LNCaP clone FGC (cell line): ENCODE data around the gene LRRC18.

Experiments used
- DNase-seq: peaks from one replicate; pipeline ENCODE4 v3.0.0-alpha.2; 2011; ENCODE audit warnings: low read depth
- H3K4me3 ChIP-seq: 2 replicates; pipeline ENCODE4 v1.5.1; 2011; ENCODE audit warnings: mild to moderate bottlenecking, low read depth, low read length, control low read depth
- CTCF ChIP-seq: IDR thresholded peaks from 2 replicates; pipeline ENCODE4 v1.5.1; 2012; ENCODE audit warnings: mild to moderate bottlenecking; ENCODE audit not compliant: control insufficient read depth, insufficient read depth; ENCODE audit errors: extremely low read depth

LRRC18 gene

GRCh38 chr10:48884179-48885045, 55.2 kb downstream of the LRRC18 start:
- DNase-seq: no peak
- no peak overlapping the region for H3K4me3 ChIP-seq
- no peak for TF ChIP-seq CTCF

DNA sequence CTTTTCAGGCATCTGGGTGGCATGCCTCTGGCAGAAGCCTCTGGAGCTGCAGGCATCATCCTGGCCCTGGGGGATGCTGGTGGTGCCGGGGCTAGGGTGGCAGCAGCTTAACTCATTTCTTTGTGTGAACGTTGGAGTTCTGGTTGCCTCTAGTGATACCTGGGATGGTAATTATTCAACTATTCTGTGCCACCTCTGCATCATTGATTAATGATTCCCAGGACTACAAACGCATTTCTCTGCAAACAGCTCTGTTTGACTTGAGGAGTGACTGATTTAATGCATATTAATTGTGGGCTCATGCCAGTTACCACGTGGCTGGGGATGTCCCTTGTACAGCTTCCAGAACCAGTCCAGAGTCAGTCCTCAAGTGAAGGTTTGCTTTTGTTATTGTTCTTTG, 55.9 kb downstream of the LRRC18 start:
- H3K4me3 ChIP-seq: no peak overlapping the region
- no peak for DNase-seq
- TF ChIP-seq CTCF: no peak

DNA sequence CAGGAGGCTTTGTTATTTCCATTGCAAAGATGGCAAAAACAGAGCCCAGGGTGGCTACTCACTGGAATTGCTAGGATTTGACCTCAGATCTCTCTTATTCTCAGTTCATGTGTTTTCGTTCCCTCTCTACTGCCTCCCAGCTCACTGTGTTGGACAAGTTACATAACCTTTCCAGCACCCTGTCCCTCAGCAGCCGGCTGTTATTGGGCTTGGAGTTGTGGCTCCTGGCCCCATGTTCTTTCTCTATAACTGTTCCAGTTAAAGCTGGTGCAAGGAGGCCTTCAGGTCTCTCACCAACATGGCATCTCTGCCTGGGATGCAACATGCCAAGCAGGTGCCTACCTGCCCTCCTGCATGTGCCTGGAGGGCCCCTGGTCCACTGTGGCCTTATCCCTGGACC, 56.8 kb downstream of the LRRC18 start:
- TF ChIP-seq CTCF: no peak
- no peak for DNase-seq

GRCh38 chr10:48881937-48882336, 57.7 kb downstream of the LRRC18 start:
- no peak for TF ChIP-seq CTCF
- no peak for DNase-seq
- no peak overlapping the region for H3K4me3 ChIP-seq

More for the DNA sequence above, 56.8 kb downstream of the LRRC18 start:
- H3K4me3 ChIP-seq: no peak overlapping the region

GRCh38 chr10:48880016-48880705, 59.5 kb downstream of the LRRC18 start:
- DNase-seq: no peak
- no peak overlapping the region for H3K4me3 ChIP-seq
- no peak for TF ChIP-seq CTCF

GRCh38 chr10:48879451-48879850, 60.2 kb downstream of the LRRC18 start:
- no peak for TF ChIP-seq CTCF
- H3K4me3 ChIP-seq: no peak overlapping the region
- no peak for DNase-seq

DNA sequence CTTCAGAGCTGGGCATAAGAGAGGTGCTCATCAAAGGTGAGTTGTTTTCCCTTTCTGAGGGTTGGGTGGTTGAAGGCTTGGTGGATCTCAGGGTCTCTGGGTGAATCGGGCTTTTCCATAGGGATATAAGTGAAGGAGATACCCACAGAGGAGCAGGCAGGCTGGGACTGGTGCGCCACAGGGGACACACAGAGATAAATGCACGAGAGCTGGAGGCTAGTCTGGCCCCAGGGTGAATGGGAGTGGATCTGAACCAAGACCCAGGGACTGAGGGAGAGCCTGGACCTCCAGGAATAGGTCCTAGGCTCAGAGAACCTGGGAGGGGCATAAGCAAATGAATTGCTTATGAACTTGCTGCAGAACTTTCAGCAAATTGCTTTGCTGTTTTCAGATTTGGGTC, 61.5 kb downstream of the LRRC18 start:
- TF ChIP-seq CTCF: no peak

More for the DNA sequence above, 61.5 kb downstream of the LRRC18 start:
- DNase-seq: no peak
- no peak overlapping the region for H3K4me3 ChIP-seq
